ENCODE measurements around the gene CARNS1. TPM values are rescaled to one million over a fixed set of nuclear protein-coding genes. Genes with fewer than 3 reads are reported as not detected.
"Not testable (repeated sequence)": the region's sequence is repeated elsewhere in the genome, so short reads cannot be mapped to it uniquely, and the experiment has no call there.

Gene CARNS1
- total and polyA plus RNA-seq, 9 donors: 0.12 to 13.2 (median 0.62) TPM

DNA sequence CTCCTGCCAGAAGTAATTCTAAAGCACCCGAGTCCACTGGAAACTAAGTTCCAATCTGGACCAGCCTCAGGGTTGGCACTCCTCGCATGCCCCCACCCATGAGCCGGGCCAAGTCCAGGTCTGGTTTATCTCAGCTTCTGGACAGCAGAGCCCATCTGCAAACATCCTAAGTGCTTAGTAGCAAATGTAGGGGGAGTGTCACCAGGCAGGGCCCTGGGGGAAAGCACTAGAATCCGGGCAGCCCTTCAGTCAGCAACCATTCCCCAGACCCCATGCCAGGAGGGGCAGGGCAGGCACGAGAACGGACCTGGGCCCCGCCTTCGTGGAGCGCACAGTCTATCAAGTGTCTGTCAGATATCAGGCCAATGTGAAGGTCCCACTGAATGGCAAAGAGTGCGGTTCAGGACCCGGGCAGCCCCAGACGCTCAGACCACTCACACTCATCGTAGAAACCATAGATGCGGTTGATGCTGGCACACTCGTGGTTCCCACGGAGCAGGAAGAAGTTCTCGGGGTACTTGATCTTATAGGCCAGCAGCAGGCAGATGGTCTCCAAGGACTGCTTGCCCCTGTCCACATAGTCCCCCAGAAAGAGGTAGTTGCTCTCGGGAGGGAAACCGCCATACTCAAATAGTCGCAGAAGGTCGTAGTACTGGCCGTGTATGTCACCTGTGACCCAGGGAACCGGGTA is 15.1 kb upstream of the CARNS1 start:
- H3K27ac ChIP-seq: no peak overlapping the region
- no peak for DNase-seq
- H3K4me3 ChIP-seq: peak overlapping the region; percentile 91
- intact Hi-C loops (cut with DNase I): loop anchor here in 2 of 4 donors (2.0 to 10.0 kb wide), 2 partner anchors 104 to 106 kb away; partner anchors contain the start of genes CDK2AP2 (in 1 of the 2) and PITPNM1 (in 1 of the 2)
- TF ChIP-seq EP300 (IDR thresholded peaks at IDR 0.05) (no peak), POLR2A (IDR thresholded peaks at IDR 0.05) (no peak)
- TF ChIP-seq, protein P1, sequence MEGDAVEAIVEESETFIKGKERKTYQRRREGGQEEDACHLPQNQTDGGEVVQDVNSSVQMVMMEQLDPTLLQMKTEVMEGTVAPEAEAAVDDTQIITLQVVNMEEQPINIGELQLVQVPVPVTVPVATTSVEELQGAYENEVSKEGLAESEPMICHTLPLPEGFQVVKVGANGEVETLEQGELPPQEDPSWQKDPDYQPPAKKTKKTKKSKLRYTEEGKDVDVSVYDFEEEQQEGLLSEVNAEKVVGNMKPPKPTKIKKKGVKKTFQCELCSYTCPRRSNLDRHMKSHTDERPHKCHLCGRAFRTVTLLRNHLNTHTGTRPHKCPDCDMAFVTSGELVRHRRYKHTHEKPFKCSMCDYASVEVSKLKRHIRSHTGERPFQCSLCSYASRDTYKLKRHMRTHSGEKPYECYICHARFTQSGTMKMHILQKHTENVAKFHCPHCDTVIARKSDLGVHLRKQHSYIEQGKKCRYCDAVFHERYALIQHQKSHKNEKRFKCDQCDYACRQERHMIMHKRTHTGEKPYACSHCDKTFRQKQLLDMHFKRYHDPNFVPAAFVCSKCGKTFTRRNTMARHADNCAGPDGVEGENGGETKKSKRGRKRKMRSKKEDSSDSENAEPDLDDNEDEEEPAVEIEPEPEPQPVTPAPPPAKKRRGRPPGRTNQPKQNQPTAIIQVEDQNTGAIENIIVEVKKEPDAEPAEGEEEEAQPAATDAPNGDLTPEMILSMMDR (IDR thresholded peaks at IDR 0.05): no peak
- H3K9me3 ChIP-seq: no peaks in the 10 kb centered on the region
- WGBS, 3 donors: 28 to 34% (median 32%) methylated on average over 23 of the region's 23 CpGs
- peaks cover 1% of the 10 kb centered on the region for H3K4me1 ChIP-seq (ENCODE audit: insufficient read depth)
- no peaks in the 10 kb centered on the region for H3K36me3 ChIP-seq
- no peaks in the 10 kb centered on the region for H3K27me3 ChIP-seq

DNA sequence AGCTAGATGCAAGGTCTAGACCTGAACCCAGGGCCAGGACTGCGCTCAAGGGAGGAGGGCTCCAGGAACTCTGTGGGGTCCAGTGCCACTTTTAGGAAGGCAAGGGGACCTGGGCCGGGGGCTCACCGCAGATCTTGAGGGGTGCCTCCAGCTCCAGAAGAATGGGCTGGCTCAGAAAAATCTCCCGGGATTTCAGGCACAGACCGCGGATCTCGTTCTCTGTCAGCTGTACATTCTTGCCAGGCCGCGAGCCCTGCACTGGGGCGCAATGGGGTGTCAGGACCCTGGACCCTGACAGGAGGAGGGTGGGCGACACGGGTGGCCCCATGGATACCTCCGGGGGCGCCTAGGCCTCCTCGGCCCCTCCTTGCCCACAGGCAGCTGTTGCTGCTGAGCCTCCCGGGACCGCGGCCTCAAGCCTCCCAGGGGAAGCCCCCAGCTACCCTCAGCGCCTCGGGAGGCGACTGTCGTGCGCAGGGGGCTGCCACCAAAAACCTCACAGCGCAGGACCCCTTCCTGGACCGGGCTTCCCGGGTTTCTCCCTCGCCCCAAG is 14.5 kb upstream of the CARNS1 start:
- 2 to 4% (median 2%) methylated on average over 24 to 27 of the region's 27 CpGs for WGBS, 3 donors
- no peaks in the 10 kb centered on the region for H3K9me3 ChIP-seq
- H3K4me1 ChIP-seq (ENCODE audit: insufficient read depth): peaks cover 1% of the 10 kb centered on the region
- H3K36me3 ChIP-seq: no peaks in the 10 kb centered on the region
- H3K27ac ChIP-seq: peak overlapping the region; percentile 19 to 86
- TF ChIP-seq POLR2A (IDR thresholded peaks at IDR 0.05) (no peak), EP300 (IDR thresholded peaks at IDR 0.05) (no peak)
- TF ChIP-seq, protein P1 (IDR thresholded peaks at IDR 0.05): no peak
- H3K27me3 ChIP-seq: no peaks in the 10 kb centered on the region
- H3K4me3 ChIP-seq: peak overlapping the region; percentile 91
- intact Hi-C loops (cut with DNase I): loop anchor here in 2 of 4 donors (1.0 to 10.0 kb wide), 3 partner anchors 42 to 106 kb away; partner anchors contain the start of genes CDK2AP2 (in 1 of the 2), CORO1B (in 1 of the 2) and PITPNM1 (in 1 of the 2)
- no peak for DNase-seq

DNA sequence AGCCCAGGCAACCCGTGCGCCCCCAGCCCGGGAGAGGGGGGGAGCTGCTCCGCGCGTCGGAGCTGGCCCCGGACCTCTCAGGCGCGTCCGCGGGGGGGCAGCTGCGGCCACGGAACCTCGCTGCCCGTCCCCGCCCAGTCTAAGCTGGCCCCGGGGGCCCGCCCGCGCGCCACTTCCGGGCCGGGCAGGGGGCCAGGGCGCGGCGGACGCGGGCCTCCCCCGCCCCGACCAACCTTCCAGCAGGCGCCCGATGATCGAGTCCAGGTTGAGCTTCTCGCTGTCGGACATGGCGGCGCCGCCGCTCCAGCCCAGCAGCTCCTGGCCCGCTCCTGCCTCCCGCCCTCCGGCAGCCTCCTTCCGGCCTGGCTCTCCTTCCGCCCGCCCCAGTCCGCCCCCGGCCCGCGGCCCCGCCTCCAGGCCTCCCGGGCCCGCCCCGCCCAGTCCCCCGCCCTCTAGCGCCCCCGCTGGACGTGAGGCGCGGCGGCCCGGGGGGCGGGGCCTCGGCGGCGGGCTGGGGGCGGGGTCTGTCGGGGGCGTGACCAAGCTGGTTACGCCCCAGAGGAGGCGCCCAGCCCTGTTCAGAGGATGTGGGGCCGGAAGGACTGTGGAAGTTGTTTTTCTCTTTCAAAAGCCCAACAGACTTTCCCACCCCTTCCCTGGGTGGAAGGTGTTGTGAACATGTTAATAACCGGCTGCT is 13.8 kb upstream of the CARNS1 start, which contains the start of gene PPP1CA:
Gene PPP1CA (minus strand): TSS at position 364 of the 697 bp plus-strand sequence. CDS start 76 bp downstream, at position 288.
- H3K27ac ChIP-seq: peak within 1 kb of the TSS; percentile 19 to 86
- no peak for TF ChIP-seq EP300 (IDR thresholded peaks at IDR 0.05)
- TF ChIP-seq, protein P1 (IDR thresholded peaks at IDR 0.05): peak; percentile 27 to 36 (median 29)
- peak; percentile 70 for TF ChIP-seq POLR2A (IDR thresholded peaks at IDR 0.05)

DNA sequence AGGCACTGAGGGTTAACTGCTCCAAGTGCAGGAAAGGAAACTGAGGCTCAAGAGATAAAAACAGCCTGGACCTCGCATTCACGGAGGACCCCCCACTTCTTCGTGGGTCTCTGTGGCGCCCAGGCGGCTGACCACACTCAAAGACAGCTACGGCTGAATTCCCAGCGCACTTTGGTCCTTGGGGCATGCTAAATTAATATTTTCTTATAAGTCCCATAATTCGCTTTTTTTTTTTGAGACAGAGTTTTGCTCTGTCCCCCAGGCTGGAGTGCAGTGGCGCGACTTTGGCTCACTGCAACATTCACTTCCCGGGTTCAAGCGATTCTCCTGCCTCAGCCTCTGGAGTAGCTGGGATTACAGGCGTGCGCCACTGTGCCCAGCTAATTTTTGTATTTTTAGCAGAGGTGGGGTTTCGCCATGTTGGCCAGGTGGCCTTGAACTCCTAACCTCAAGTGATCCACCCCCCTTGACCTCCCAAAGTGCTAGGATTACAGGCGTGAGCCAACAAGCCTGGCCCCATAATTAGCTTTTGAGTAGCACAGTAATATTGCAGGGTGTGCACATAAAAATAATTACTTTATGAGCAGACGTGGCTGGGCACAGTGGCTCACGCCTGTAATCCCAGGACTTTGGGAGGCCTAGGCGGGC is 13.2 kb upstream of the CARNS1 start:
- H3K4me1 ChIP-seq (ENCODE audit: insufficient read depth); DNase-seq; H3K9me3 ChIP-seq; H3K27me3 ChIP-seq; H3K36me3 ChIP-seq: not testable (repeated sequence)
- WGBS, 3 donors: 44 to 55% (median 45%) methylated on average over 19 of the region's 19 CpGs
- intact Hi-C loops (cut with DNase I): loop anchor here in 1 of 4 donors (10.0 kb wide), 1 partner anchor 102 kb away; the partner anchor contains the start of genes CDK2AP2 and PITPNM1
- Histone ChIP-seq H3K27ac (peak overlapping the region in 1 of 2 donors; percentile 41), H3K4me3 (peak overlapping the region; percentile 29)

More for the DNA sequence above, 13.8 kb upstream of the CARNS1 start, which contains the start of gene PPP1CA:
- Histone ChIP-seq H3K9me3 (no peaks in the 10 kb centered on the region), H3K36me3 (no peaks in the 10 kb centered on the region), H3K27me3 (no peaks in the 10 kb centered on the region), H3K4me3 (peak within 1 kb of the TSS; percentile 91), H3K4me1 (ENCODE audit: insufficient read depth) (peaks cover 1% of the 10 kb centered on the region)
- peak; percentile 91 to 95 (median 93) for DNase-seq
- intact Hi-C loops (cut with DNase I): loop anchor here in 2 of 4 donors (1.0 to 10.0 kb wide), 3 partner anchors 42 to 105 kb away; partner anchors contain the start of genes CDK2AP2 (in 1 of the 2), CORO1B (in 1 of the 2) and PITPNM1 (in 1 of the 2)
- 1% methylated on average over 31 to 73 of the region's 73 CpGs for WGBS, 3 donors

DNA sequence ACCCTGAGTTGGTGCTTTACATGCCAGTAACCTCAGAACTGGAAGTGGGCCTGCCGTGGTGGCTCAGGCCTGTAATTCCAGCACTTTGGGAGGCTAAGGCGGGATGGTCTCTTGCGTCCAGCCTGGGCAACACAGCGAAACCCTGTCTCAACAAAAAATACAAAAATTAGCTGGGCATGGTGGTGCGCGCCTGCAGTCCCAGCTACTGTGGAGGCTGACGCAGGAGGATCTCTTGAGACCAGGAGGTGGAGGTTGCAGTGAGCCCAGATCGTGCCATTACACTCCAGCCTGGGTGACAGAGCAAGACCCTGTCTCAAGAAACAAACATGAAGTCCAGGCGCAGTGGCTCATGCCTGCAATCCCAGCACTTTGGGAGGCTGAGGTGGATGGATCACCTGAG is 12.4 kb upstream of the CARNS1 start:
- intact Hi-C loops (cut with DNase I): loop anchor here in 2 of 4 donors (1.0 to 10.0 kb wide), 2 partner anchors 66 to 102 kb away; partner anchors contain the start of genes CDK2AP2 (in 1 of the 2), PITPNM1 (in 1 of the 2) and TMEM134 (in 1 of the 2)
- DNase-seq; H3K27me3 ChIP-seq; H3K27ac ChIP-seq; H3K4me3 ChIP-seq; H3K36me3 ChIP-seq; H3K4me1 ChIP-seq (ENCODE audit: insufficient read depth); H3K9me3 ChIP-seq: not testable (repeated sequence)
- 96 to 98% (median 97%) methylated on average over 9 of the region's 9 CpGs for WGBS, 3 donors
